COLO829 (cell line): ENCODE data around the gene MSN.
A peak's percentile ranks its signal among the peaks of the same experiment; 100 is the strongest.
"Not testable (repeated sequence)": the region's sequence is repeated elsewhere in the genome, so short reads cannot be mapped to it uniquely, and the experiment has no call there.

Source experiments
- DNase-seq: peaks from one replicate; pipeline ENCODE4 v3.0.0; 2012; ENCODE audit warnings: low spot score

The MSN gene

GRCh38 chrX:65720381-65720964 lies 53.0 kb downstream of the MSN start:
- no peak for DNase-seq

GRCh38 chrX:65723706-65724105 lies 56.3 kb downstream of the MSN start:
- DNase-seq, result no peak

DNA sequence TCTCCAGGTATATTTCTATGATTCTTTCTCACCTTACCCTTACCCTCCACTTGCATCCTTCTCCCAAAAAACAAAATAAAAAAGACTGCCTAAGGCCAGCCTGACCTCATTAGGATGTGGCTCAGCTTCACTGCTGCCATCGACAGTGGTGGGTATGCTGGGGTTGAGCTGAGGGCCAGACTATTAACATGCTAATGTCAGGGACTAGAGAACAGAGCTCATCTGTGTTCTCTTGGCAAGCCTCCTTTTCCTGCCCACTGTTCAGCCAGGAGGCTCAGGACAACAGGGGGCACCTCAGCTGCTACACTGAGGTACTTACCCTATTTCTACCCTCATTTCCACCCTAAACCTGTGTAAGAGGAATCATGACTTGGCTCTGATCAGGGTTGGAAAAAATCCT lies 59.3 kb downstream of the MSN start:
- DNase-seq, result peak; percentile 39

GRCh38 chrX:65731684-65732289 lies 64.3 kb downstream of the MSN start:
- no peak for DNase-seq

GRCh38 chrX:65740909-65741308 lies 73.5 kb downstream of the MSN start:
- no peak for DNase-seq

- no peak for DNase-seq
Observed at GRCh38 chrX:65741823-65742222, 74.4 kb downstream of the MSN start.

GRCh38 chrX:65744965-65745364 lies 77.5 kb downstream of the MSN start:
- no peak for DNase-seq

DNA sequence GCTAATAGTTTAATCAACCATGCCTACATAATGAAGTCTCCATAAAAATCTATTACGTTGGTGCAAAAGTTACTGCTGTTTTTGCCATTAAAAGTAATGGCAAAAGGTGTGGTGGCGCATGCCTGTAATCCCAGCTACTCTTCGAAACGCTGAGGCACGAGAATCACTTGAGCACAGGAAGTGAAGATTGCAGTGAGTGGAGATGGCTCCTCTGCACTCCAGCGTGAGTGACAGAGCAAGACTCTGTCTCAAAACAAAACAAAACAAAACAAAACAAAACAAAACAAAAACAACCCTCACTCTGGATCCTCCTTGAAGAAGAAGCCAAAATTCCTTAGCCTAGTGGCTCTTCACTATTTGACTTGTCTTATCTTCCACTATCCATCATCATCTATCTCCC lies 78.0 kb downstream of the MSN start:
- DNase-seq, result no peak

DNA sequence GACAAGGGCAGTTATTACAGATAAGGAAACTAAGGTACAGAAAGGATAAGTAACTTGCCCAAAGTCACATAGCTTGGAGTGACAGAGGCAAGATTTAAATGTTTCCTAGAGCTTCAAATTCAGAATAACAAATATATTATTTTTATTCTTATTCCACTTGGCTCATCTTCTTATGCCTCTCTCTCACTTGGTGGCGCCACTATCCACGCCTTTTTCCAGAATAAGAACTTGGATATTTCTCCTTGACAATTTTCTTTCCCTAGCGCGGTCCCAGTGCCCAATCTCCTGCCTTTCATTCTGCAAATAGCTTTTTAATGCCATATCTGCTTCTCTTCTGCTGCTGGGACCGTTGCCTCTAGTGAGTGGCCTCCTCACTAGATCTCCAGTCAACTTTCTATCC lies 78.5 kb downstream of the MSN start:
- no peak for DNase-seq

- DNase-seq, result no peak
Observed at GRCh38 chrX:65750674-65751469, 83.4 kb downstream of the MSN start.

- DNase-seq, result no peak
Observed at GRCh38 chrX:65751519-65751918, 84.1 kb downstream of the MSN start.

DNA sequence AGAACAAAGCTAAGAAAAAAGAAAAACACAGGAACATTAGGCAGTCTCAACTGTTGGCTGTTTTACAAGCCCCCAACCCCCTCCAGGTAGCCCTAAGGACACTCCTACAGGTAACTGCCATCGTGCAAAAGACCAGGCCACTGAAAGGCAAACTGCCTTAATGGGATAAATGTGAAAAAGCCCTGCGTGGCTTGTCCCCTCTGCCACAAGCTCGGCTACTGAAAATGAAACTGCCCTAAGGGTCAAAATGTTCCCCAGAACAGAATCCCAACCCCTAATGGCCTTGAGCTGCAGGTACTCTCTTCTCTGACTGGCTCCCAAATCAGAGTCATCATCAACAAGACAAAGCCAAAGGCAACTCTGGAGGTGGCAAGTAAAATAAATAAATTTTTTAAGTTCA lies 84.8 kb downstream of the MSN start:
- no peak for DNase-seq

- no peak for DNase-seq
Observed at GRCh38 chrX:65755786-65756185, 88.3 kb downstream of the MSN start.

DNA sequence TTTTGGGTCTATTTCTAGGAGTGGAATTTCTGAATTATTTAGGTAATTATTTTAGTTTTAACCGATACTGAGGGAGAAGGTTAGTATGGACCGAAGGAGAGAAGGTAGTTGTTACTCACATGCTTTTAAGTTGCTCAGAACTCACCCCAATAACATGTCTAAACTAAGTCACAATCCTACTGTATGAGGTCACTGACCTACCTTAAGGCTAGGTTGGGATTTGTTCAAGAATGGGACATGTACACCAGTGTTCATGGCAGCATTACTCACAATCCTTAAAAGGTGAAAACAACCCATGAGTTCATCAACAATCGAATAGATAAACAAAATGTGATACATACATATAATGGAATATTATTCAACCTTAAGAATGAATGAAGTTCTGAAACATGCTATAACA lies 90.5 kb downstream of the MSN start:
- no peak for DNase-seq

- no peak for DNase-seq
Observed at GRCh38 chrX:65758505-65758904, 91.1 kb downstream of the MSN start.

GRCh38 chrX:65759525-65759924 lies 92.1 kb downstream of the MSN start:
- not testable (repeated sequence) for DNase-seq

- DNase-seq, result no peak
Observed at GRCh38 chrX:65769564-65770292, 102.3 kb downstream of the MSN start.

DNA sequence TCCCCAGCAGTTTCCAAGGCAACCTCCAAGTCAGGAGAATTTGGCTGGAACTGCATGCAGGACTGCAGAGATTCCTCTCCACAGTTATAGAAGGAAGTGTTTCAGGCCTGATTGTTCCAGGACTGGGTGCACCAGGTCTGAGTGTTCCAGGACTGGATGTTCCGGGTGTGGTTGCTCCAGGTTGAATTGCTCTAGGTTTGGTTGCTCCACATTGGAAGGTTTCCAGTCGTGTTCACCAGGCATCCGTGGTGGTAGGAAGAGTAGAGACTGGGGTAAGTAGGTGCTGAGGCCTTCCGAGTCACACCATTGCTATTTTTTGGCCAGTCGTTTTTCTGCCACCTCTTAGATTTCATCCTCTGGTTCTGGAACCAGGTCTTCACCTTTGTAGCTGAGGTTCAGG lies 105.4 kb downstream of the MSN start:
- DNase-seq, result no peak

- DNase-seq, result no peak
Observed at GRCh38 chrX:65781845-65782244, 114.4 kb downstream of the MSN start.

GRCh38 chrX:65783746-65784145 lies 116.3 kb downstream of the MSN start:
- no peak for DNase-seq
